Hippocampal formation (tissue), 2 donors: Measurements from ENCODE around the gene CMTM2.
"Not testable (repeated sequence)": the region's sequence is repeated elsewhere in the genome, so short reads cannot be mapped to it uniquely, and the experiment has no call there.

Experiments
- DNase-seq, 2 donors: peaks; one replicate each; lab custom pipeline; 2025; lab: John Stamatoyannopoulos, UW

CMTM2 gene

DNA sequence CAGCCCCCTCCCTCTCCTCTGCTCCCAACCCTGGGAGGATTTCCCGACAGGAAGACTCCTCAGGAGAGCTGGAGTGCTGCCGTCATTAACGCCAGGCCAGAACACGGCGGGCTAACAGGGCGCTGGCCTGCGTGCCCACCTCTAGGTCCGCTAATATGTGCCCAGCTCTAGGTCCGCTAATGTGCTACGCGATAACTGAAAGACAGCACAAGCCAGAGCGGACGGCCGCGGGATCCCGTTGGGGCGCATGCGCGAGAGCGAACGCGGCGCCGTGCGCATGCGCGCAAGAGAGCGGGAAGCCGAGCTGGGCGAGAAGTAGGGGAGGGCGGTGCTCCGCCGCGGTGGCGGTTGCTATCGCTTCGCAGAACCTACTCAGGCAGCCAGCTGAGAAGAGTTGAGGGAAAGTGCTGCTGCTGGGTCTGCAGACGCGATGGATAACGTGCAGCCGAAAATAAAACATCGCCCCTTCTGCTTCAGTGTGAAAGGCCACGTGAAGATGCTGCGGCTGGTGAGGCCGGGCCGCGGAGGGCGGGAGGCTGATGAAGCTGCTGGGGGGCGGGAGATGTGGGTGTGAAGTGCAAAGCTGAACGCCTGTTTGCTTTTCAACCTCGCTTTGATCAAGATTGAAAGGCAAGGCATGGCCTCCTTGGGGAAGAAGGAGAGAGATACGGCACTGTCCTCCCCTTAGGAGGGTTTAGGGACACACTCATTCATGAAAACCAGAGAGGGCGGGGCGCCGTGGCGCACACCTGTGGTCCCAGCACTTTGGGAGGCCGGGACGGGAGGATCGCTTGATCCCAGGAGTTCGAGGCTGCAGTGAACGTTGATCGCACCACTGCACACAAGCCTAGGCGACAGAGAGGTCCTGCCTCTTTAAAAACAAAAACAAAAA lies 26.7 kb upstream of the CMTM2 start, which contains the start of gene CKLF:
CKLF (plus strand) TSS at position 291 of the 892 bp plus-strand sequence; CDS start at position 431, 140 bp downstream.
- peak; percentile 77 to 89 for DNase-seq

GRCh38 chr16:66553223-66553622 lies 26.0 kb upstream of the CMTM2 start:
- DNase-seq, result no peak

GRCh38 chr16:66554021-66554420 lies 25.2 kb upstream of the CMTM2 start:
- DNase-seq, result no peak

DNA sequence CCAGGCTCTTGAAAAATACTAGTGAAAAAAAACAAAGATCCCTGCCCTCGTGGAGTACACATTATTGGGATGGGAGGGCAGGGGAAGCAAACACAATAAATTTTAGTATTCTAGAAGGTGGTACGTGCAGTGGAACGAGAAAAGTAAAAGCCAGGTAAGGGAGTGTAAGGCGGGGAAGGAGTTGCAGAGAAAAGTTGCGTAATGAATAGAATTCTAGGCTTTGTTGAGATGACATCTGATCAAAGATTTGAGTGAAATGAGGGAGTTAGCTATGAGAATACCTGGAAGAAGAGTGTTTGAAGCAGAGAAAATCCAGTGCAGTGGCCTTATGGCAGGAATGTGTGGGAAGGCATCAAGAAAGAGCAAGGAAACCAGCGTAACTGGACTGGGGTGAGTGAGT lies 24.8 kb upstream of the CMTM2 start:
- DNase-seq, result no peak

- DNase-seq, result no peak
Observed at GRCh38 chr16:66560107-66560506, 19.2 kb upstream of the CMTM2 start.

DNA sequence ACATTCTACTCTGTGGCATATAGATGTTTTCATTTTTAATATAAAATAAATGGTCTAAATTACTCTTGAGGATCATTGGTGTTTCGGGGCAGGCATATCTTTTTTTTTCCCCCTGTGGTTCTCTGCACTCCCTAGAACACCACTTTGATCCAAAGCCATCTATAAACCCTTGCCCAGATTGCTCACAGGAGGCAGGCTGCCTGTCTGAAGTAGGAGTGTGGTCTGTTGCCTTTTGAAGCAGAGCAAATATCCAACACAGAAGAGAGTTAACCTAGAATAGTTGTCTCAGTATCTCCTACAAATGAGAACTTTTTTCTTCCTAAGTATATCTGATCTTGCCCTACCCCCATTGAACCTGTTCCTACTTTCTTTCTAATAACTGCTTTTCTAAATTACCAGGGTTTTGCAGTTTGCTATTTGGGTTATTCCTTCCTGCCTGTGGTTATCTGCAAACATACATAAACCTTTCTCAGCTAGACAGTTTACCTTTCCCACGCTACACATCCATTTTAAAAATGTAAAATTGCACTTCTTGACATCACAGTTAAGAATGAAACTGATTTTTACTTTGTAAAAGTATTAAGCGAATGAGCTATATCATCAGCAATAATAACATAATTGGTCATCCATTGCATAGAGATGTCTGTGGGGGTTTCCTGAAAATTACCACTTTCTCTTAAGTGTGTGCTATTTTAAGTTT lies 17.7 kb upstream of the CMTM2 start:
- DNase-seq, result no peak

GRCh38 chr16:66562409-66562808 lies 16.9 kb upstream of the CMTM2 start:
- no peak for DNase-seq

DNA sequence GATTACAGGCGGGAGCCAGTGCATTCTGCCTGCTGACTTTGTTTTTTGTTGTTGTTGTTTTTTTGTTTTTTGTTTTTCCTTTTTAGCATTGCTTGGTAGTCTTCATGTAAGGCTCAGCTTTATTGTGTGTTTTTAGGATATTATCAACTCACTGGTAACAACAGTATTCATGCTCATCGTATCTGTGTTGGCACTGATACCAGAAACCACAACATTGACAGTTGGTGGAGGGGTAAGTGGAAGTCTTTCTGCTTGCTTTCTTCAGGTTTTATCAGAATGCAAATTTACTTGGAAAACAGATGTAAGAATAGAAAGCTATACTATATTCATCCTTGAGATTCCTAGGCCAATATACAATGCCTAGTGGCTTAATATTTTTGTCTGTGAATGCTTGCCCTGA lies 16.3 kb upstream of the CMTM2 start:
- DNase-seq, result no peak

DNA sequence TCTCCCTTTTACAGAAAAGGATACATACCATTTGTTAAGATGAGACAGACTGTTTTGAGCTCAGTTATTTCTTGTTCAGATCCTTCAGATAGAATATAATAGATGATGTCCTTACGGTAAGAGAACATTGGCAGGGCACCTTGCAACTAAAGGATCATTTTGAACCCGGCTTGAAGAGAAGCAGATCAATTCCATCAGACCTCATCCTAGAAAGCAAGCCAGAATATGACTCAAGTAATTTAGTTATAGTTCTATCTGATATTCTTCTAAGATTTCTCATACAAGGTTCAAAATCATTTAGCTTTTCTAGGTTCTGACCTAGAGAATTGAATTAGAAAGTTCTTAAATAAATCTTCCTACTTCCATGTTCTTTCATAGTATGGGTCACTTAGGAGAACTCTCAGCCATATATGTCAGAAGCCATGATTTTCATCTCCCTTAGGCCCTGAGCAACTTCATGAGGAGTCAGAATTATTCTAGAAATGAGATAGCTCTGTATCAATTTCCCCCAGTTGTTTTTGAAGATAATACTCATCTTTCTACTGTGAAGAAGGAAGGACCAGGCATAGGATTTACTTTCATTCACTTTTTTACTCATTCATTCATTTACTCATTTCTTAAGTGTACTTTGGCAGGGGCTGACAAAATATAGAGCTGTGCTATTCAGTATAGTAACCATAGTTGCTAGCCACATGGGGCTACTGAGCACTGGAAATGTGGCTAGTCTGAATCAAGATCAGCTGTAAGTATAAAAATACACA lies 15.5 kb upstream of the CMTM2 start:
- DNase-seq, result no peak

DNA sequence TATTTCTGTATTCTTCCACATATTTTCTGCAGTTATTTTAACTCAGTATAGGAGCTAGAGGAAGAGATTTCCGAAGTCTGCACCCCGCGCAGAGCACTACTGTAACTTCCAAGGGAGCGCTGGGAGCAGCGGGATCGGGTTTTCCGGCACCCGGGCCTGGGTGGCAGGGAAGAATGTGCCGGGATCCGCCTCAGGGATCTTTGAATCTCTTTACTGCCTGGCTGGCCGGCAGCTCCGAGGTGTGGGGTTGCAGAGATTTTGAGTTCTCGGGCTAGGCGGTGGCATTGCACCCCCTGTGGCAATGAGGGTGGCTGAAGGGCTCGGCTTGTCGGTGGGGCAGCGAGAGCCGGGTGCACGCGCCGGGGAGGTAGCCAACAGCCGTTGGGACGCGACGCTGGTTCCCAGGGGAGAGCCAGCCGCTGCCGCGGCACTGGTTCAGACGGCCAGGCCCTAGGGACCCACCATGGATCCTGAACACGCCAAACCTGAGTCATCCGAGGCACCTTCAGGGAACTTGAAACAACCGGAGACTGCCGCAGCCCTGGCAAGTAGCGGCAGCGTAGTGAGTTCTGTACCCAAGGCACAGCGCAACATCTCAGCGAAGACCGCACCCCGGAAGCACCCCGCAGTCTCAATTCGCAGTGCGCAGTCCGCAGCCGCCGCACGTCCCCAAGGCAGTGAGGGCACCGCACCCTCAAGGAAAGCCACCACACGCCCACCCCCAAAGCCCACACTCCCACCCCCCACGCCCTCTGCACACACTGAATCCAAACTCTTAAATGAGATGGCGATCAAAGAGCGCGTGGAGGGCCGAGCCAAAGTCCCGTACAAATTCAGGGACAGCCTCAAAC lies 13.0 kb upstream of the CMTM2 start, which contains the start of gene CMTM1:
CMTM1 (plus strand) TSS at position 389 of the 851 bp plus-strand sequence; CDS start at position 464, 75 bp downstream.
- no peak for DNase-seq

DNA sequence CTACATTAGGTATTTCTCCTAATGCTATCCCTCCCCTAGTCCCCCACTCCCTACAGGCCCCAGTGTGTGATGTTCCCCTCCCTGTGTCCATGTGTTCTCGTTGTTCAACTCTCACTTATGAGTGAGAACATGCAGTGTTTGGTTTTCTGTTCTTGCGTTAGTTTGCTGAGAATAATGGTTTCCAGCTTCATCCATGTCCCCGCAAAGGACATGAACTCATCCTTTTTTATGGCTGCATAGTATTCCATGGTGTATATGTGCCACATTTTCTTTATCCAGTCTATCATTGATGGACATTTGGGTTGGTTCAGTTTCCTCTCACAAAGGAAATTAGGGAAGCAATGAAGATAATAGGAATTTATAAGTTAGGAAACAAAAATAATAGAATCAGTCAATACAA lies 12.0 kb upstream of the CMTM2 start:
- DNase-seq, result not testable (repeated sequence)

DNA sequence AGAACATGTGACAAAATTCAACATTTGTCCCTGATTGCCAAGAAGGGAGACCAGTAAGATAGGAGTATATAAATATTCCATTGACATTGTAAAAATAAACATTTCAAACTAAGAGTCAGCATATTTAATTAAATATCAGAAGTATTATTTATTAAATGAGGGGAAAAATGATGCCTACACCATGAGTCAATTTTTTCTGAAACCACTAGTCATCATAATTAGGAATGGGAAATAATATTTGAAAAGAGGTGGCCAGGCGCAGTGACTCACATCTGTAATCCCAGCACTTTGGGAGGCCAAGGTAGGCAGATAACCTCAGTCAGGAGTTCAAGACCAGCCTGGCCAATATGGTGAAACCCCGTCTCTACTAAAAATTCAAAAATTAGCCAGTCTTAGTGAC lies 10.9 kb upstream of the CMTM2 start:
- no peak for DNase-seq

GRCh38 chr16:66569131-66569530 lies 10.1 kb upstream of the CMTM2 start:
- no peak for DNase-seq

DNA sequence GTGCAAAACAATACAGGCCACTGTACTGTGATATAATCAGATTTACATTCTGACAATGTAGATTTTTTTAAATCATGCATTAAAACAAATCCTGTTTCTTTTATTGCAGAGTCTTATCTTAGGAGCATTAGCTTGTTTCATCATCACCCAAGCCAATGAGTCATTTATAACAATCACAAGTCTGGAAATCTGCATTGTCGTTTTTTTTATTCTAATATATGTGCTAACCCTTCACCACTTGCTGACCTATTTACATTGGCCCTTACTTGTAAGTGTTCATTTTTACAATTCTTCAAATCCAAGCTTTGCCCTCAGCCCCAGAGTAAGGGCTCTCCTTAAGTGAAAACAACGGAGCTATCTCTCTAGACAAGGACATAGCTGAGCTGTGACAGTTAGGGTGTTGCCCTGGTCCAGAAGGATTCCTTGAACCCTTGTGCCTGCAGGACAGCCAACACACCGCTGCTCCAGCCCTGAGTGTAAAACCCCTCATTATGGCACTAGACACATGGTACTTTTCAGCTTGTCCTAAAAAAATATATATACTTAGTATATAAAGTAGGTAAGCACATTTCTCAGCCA lies 9.3 kb upstream of the CMTM2 start:
- DNase-seq, result no peak

DNA sequence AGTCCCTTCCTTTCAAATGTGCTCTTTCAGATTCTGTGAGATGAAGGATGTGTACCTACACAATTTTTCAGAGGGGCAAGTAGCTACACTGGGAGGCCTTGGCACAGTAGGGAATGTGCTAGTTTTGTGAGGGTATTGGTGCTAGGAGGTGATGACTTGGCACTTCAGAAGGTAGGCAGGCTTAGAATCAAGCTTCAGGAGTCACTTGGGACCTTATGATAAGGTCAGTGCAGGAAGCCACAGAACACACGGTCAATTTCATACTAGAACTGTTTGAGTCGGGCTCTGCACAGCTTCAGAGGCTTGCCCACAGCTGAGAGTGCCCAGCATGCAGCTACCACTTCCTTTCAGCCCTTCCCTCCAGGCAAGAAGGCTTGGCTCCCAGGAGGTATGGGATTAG lies 6.9 kb upstream of the CMTM2 start:
- DNase-seq, result no peak

DNA sequence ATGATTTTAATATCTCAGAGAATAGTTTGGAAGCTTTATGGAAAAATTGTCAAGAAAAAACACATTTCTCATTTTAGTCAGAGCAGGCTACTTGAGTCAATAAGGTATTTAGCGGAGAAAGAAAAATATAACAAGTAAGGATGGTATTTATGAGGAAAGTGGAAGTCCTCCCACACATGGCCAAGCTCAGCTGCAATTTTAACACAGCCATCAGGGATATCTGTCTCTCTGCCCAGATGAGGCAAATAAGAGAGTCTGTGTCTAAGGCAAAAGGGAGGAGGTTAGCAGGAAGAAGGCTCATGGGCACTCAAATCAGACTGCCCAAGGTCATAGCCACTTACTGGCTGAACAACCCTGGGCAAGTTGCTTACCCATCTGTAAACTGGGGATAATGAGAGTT lies 5.2 kb upstream of the CMTM2 start:
- DNase-seq, result no peak

- DNase-seq, result no peak
Observed at GRCh38 chr16:66574531-66574930, 4.7 kb upstream of the CMTM2 start.

- DNase-seq, result no peak
Observed at GRCh38 chr16:66575060-66575459, 4.2 kb upstream of the CMTM2 start.

GRCh38 chr16:66576296-66576695 lies 3.0 kb upstream of the CMTM2 start:
- no peak for DNase-seq

DNA sequence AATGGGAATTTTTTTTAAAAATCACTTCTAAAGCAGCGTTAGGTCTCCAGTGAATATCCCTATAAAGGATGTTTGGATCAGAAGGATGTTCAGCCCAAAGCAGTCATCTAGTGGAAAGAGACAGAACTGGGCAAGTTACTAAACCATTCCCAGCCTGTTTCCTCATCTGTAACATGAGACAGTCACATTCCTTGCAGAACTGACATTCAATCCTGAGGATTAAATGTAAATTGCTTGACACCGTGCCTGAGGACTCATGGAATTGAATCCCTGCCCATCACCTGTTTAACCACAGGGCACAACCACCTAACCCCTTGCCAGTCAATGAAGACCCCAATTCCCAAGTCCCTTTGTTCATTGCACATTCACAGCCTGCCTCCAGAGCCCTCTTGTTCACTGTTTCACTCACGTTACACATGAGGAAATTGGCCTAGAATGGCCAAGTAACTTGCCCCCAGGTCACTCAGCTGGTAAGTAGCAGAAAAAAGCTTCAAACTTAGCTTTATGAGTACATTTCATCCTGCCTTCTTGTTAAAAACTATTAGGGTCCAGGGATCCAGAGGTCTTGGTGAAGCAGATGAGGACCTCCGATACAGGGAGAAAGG lies 1.4 kb downstream of the CMTM2 start:
- DNase-seq, result no peak
